Activated T-cell treated with anti-CD3 and anti-CD28 coated beads, Interleukin-2, amount 50 U/mL, for 1 hour (primary cell): ENCODE results near the gene CADPS2.

Source experiments
- DNase-seq: peaks from one replicate; pipeline ENCODE4 v3.0.0-alpha.2; 2020

The CADPS2 gene

GRCh38 chr7:122343601-122344302, 542.5 kb downstream of the CADPS2 start:
- no peak for DNase-seq

- no peak for DNase-seq
Observed at GRCh38 chr7:122340427-122340826, 545.8 kb downstream of the CADPS2 start.

GRCh38 chr7:122339145-122339904, 546.9 kb downstream of the CADPS2 start:
- DNase-seq = no peak

- no peak for DNase-seq
Observed at GRCh38 chr7:122337011-122337410, 549.2 kb downstream of the CADPS2 start.

GRCh38 chr7:122329145-122329802, 557.0 kb downstream of the CADPS2 start:
- DNase-seq = no peak

GRCh38 chr7:122327969-122328368, 558.3 kb downstream of the CADPS2 start:
- DNase-seq = no peak

GRCh38 chr7:122316467-122317388, 569.5 kb downstream of the CADPS2 start:
- no peak for DNase-seq

- DNase-seq = no peak
Observed at GRCh38 chr7:122315507-122316466, 570.5 kb downstream of the CADPS2 start.

GRCh38 chr7:122314284-122314683, 572.0 kb downstream of the CADPS2 start:
- no peak for DNase-seq

GRCh38 chr7:122312789-122313188, 573.5 kb downstream of the CADPS2 start:
- no peak for DNase-seq

GRCh38 chr7:122311734-122312450, 574.4 kb downstream of the CADPS2 start:
- no peak for DNase-seq

- no peak for DNase-seq
Observed at GRCh38 chr7:122311050-122311700, 575.1 kb downstream of the CADPS2 start.

- DNase-seq = no peak
Observed at GRCh38 chr7:122310119-122311021, 575.9 kb downstream of the CADPS2 start.

- no peak for DNase-seq
Observed at GRCh38 chr7:122309421-122309820, 576.8 kb downstream of the CADPS2 start.

- DNase-seq = no peak
Observed at GRCh38 chr7:122307228-122307621, 579.0 kb downstream of the CADPS2 start.

GRCh38 chr7:122306320-122307227, 579.7 kb downstream of the CADPS2 start:
- DNase-seq = no peak

GRCh38 chr7:122305475-122306319, 580.6 kb downstream of the CADPS2 start:
- no peak for DNase-seq
